Hepatocyte (in vitro differentiated cells): Measurements from ENCODE around the gene KLHL24. TPM values are rescaled to one million over a fixed set of nuclear protein-coding genes. Genes with fewer than 3 reads are reported as not detected.
"Not testable (repeated sequence)": the region's sequence is repeated elsewhere in the genome, so short reads cannot be mapped to it uniquely, and the experiment has no call there.

Experiments
- DNase-seq: peaks from one replicate; pipeline ENCODE4 v3.0.0-alpha.2; 2016; ENCODE audit warnings: low spot score
- H2AFZ ChIP-seq: fragments of 200-600 bp; sonication (generic); 2 replicates; pipeline ENCODE4 v1.6.0; 2016; ENCODE audit warnings: antibody characterized with exemption, mild to moderate bottlenecking
- H3K27ac ChIP-seq: fragments of 200-600 bp; sonication (generic); 2 replicates; pipeline ENCODE4 v1.5.1; 2016; ENCODE audit warnings: mild to moderate bottlenecking
- H3K27me3 ChIP-seq: fragments of 200-600 bp; sonication (generic); 2 replicates; pipeline ENCODE4 v1.6.1; 2016
- H3K36me3 ChIP-seq: fragments of 200-600 bp; sonication (generic); replicated peaks from 2 replicates; pipeline ENCODE4 v1.5.1; 2016; ENCODE audit warnings: low read depth; ENCODE audit not compliant: insufficient read depth
- H3K4me1 ChIP-seq: fragments of 200-600 bp; sonication (generic); 2 replicates; pipeline ENCODE4 v1.5.1; 2016; ENCODE audit warnings: mild to moderate bottlenecking, moderate library complexity; ENCODE audit not compliant: insufficient read depth
- H3K4me2 ChIP-seq: fragments of 200-600 bp; sonication (generic); 2 replicates; pipeline ENCODE4 v1.6.0; 2016
- H3K4me3 ChIP-seq: fragments of 200-600 bp; sonication (generic); 2 replicates; pipeline ENCODE4 v1.5.1; 2016; ENCODE audit warnings: mild to moderate bottlenecking
- H3K79me2 ChIP-seq: fragments of 200-600 bp; sonication (generic); 2 replicates; pipeline ENCODE4 v1.6.0; 2017; ENCODE audit warnings: mild to moderate bottlenecking
- H3K9me2 ChIP-seq: fragments of 200-600 bp; sonication (generic); replicated peaks from 2 replicates; pipeline ENCODE4 v1.6.0; 2017; ENCODE audit warnings: mild to moderate bottlenecking; ENCODE audit not compliant: insufficient read depth
- H3K9me3 ChIP-seq: fragments of 200-600 bp; sonication (generic); 2 replicates; pipeline ENCODE4 v1.5.1; 2016; ENCODE audit warnings: low read depth, mild to moderate bottlenecking
- H4K20me1 ChIP-seq: fragments of 200-600 bp; sonication (generic); 2 replicates; pipeline ENCODE4 v1.6.0; 2016; ENCODE audit warnings: mild to moderate bottlenecking; ENCODE audit not compliant: insufficient read depth, poor library complexity, severe bottlenecking
- CTCF ChIP-seq: fragments of 200-600 bp; sonication (generic); IDR thresholded peaks from 2 replicates; pipeline ENCODE4 v1.5.1; 2016; ENCODE audit warnings: antibody characterized with exemption, mild to moderate bottlenecking; ENCODE audit not compliant: poor library complexity
- EZH2 ChIP-seq: fragments of 200-600 bp; sonication (generic); IDR thresholded peaks from 2 replicates; pipeline ENCODE4 v1.6.1; 2016; ENCODE audit warnings: antibody characterized with exemption, mild to moderate bottlenecking, borderline replicate concordance
- EZH2phosphoT487 ChIP-seq: fragments of 200-600 bp; sonication (generic); IDR thresholded peaks from one replicate; pipeline ENCODE4 v1.6.1; 2018; ENCODE audit warnings: antibody characterized with exemption, mild to moderate bottlenecking, low read depth, moderate library complexity; ENCODE audit not compliant: unreplicated experiment, severe bottlenecking
- WGBS: methylation state at CpG from one replicate; pipeline ENCODE4 v1.1.6; 2016; ENCODE audit warnings: low lambda C conversion rate; ENCODE audit errors: missing lambda C conversion rate; 5-methylcytosine and 5-hydroxymethylcytosine counted together
- polyA plus RNA-seq: library from polyadenylated mRNA; unstranded; fragments of >200 nt; fragmentation: Nextera tagmentation; extraction: Ambion mirVana; gene quantifications from 2 replicates; pipeline ENCODE4 v1.2.1, GENCODE V29; 2016
- total RNA-seq: library from RNA; depleted of rRNA; stranded (reverse); fragments of >200 nt; gene quantifications from 2 replicates; pipeline ENCODE4 v1.2.3, GENCODE V29; 2014

Gene KLHL24
- total and polyA plus RNA-seq, 2 experiments from 2014 or later = 29.6 to 107 TPM

DNA sequence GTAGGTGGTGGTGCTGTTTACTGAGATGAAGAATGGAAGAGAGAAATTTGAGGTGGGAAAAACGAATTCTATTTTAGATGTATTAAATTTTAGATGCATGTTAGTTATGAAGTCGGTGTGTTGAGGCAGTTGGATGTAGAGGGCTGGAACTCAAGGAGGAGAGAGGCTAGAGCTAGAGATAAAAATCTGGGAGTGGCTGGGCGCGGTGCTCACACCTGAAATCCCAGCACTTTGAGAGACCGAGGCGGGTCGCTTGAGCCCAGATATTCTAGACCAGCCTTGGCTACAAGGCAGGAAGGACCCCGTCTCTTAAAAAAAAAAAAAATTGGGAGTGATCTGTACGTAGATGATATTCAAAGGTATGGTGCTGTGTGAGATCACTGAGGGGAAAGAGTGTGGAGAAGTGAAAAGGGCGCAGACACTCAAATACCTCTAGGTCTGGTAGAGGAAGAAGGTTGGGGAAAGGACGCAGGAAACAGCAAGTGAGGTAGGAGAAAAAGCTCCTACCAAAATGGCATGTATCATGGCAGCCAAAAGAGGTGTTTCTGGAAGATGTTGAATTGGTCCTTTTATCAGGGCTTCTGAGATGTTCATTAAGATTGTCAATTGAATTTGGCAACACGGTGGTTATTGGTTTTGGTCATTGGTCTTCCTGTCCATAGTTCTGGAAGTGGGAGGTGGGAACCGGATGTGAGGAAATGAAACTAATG is 64.0 kb downstream of the KLHL24 start:
- Histone ChIP-seq H3K79me2 (peaks cover 71% of the 10 kb centered on the region), H3K9me2 (no peaks in the 10 kb centered on the region), H3K9me3 (no peaks in the 10 kb centered on the region), H4K20me1 (peaks cover 35% of the 10 kb centered on the region), H3K4me1 (peaks cover 21% of the 10 kb centered on the region), H3K4me2 (peak overlapping the region; percentile 90), H2AFZ (no peak overlapping the region), H3K4me3 (peak overlapping the region; percentile 97), H3K36me3 (no peaks in the 10 kb centered on the region), H3K27ac (peak overlapping the region; percentile 96), H3K27me3 (no peaks in the 10 kb centered on the region)
- no peak for TF ChIP-seq EZH2phosphoT487
- no peak for TF ChIP-seq EZH2
- TF ChIP-seq CTCF = no peak
- peak; percentile 7 for DNase-seq
- 37% methylated on average over 13 of the region's 13 CpGs for WGBS

DNA sequence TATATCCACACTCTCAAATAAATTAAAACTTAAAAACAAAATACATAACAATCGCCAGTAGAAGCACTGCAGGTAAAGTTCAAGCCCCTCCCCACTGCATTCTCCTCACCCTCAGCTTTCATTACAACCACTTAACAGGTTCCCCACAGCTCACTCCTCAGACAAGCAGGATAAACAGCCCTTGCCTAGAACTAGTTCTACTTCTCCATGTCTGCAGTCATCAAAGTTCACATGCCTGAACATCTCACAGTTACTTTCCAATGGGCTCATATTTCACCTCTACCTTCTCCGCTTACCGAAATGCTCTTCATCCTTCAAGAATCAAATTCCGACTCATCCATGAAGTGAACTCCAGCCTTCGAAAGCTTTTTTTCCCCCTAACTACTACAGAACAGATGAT is 66.3 kb downstream of the KLHL24 start:
- Histone ChIP-seq H2AFZ (no peak overlapping the region), H3K4me2 (peak overlapping the region; percentile 90), H3K27ac (peak overlapping the region; percentile 31), H3K27me3 (no peaks in the 10 kb centered on the region), H4K20me1 (peaks cover 56% of the 10 kb centered on the region), H3K4me3 (no peak overlapping the region), H3K79me2 (peaks cover 95% of the 10 kb centered on the region), H3K4me1 (peaks cover 21% of the 10 kb centered on the region), H3K9me3 (no peaks in the 10 kb centered on the region), H3K36me3 (no peaks in the 10 kb centered on the region), H3K9me2 (no peaks in the 10 kb centered on the region)
- DNase-seq = peak; percentile 11
- TF ChIP-seq CTCF (no peak), EZH2 (no peak)
- WGBS = 85% methylated on average over 5 of the region's 5 CpGs

DNA sequence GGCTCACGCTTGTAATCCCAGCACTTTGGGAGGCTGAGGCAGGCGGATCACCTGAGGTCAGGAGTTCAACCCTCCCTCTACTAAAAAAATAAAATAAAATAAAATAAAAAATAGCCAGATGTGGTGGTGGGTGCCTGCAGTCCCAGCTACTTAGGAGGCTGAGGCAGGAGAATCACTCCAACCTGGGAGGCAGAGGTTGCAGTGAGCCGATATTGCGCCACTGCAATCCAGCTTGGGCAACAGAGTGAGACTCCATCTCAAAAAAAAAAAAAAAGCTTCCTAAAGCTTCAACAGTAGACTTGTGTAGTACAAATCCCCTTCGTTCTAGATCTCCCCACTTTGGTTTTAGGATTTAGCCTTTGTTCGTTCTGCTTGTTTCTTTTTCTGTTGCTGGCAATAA is 68.5 kb downstream of the KLHL24 start:
- H4K20me1 ChIP-seq = peaks cover 62% of the 10 kb centered on the region

DNA sequence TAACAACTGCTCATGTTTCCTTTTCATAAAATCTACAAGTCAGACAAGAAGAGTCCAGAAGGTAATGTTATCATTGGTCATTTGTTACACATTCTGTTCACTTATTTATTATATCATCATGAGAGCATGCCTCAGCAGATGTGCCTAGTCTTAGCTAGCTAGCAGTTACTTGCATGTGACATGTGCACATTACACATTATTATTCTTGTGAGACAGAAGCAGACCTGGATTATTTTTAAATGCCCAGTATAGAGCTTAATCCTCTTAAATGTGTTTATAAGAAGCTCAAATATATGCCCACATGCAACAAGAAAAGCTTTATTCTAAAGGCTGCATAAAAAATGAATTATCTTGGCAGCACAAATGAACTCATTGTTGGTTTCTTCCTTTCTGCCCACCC is 74.8 kb downstream of the KLHL24 start:
- DNase-seq = no peak
- Histone ChIP-seq H3K4me3 (no peak overlapping the region), H3K9me3 (no peaks in the 10 kb centered on the region), H3K27me3 (no peaks in the 10 kb centered on the region), H2AFZ (no peak overlapping the region), H3K4me2 (no peak overlapping the region), H3K9me2 (no peaks in the 10 kb centered on the region), H3K79me2 (peaks cover 100% of the 10 kb centered on the region), H3K36me3 (no peaks in the 10 kb centered on the region), H3K4me1 (no peaks in the 10 kb centered on the region), H3K27ac (no peak overlapping the region), H4K20me1 (peaks cover 43% of the 10 kb centered on the region)
- TF ChIP-seq EZH2phosphoT487 (no peak), EZH2 (no peak), CTCF (no peak)

More for the DNA sequence above, 68.5 kb downstream of the KLHL24 start:
- DNase-seq, H3K9me3 ChIP-seq, H3K36me3 ChIP-seq, H3K4me3 ChIP-seq, H3K9me2 ChIP-seq, H3K27ac ChIP-seq, H3K4me2 ChIP-seq, H2AFZ ChIP-seq, H3K27me3 ChIP-seq: not testable (repeated sequence)
- 93% methylated on average over 6 of the region's 6 CpGs for WGBS
- H3K79me2 ChIP-seq = peaks cover 100% of the 10 kb centered on the region
- peaks cover 20% of the 10 kb centered on the region for H3K4me1 ChIP-seq
